Measurements from ENCODE around the gene SCNM1. TPM values are rescaled to one million over a fixed set of nuclear protein-coding genes. Genes with fewer than 3 reads are reported as not detected.

The SCNM1 gene
- total and polyA plus RNA-seq, 9 donors: 32.9 to 53.6 (median 36.9) TPM

DNA sequence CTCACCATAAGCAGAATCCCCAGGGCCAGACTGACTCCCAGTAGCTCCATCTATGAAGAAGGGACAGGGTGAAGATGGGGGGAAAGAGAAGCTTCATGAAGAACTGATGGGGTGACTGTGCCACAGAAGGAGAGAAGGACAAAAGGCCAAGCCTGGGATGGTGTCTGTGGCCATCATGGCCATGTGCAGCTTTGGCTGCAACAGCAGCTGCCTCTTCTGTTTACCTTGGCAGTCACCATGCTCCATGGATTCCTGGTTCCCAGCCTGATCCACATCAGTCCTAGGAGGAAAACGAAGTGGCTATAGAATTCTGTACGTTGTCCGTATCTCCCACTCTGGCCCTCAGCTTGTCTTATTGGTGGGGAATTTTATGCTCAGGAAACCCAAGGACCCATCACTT, 31.5 kb upstream of the SCNM1 start:
- WGBS (ENCODE audit: insufficient coverage): no CpG with 5 or more reads among the region's 3 CpGs
- peaks cover 60% of the 10 kb centered on the region for H3K36me3 ChIP-seq (ENCODE audit: control insufficient read depth, insufficient read depth, low read length)
- no peak overlapping the region for H3K27ac ChIP-seq (ENCODE audit: low read length)
- no peak overlapping the region for H3K4me3 ChIP-seq (ENCODE audit: low read length)
- H3K9me3 ChIP-seq (replicated peaks; ENCODE audit: control insufficient read depth, low read depth, low read length): no peaks in the 10 kb centered on the region
- H3K27me3 ChIP-seq (ENCODE audit: control insufficient read depth, insufficient read depth, low read length): no peaks in the 10 kb centered on the region
- no peak for DNase-seq
- H3K4me1 ChIP-seq (ENCODE audit: control insufficient read depth, insufficient read depth, low read length): peaks cover 24% of the 10 kb centered on the region

DNA sequence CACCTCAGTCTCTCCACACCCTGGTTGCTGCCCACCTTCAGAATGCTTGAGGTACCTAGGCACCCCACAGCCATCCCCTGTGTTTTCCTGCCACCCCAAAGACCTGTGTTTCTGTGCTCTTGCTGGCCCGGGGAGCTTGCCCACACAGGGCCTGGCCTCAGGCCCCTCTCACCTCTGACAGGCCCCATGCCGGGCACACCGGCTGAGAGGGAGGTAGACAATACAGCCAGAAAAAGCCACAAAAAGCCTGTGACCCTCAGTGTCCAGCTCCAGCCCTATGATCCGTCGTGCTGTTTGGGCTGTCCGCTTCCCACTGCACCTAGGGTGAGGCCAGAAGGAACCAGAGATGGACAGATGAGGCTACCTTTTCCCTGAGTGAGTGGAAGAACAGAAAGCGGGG, 31.0 kb upstream of the SCNM1 start:
- H3K27me3 ChIP-seq (ENCODE audit: control insufficient read depth, insufficient read depth, low read length): no peaks in the 10 kb centered on the region
- peaks cover 24% of the 10 kb centered on the region for H3K4me1 ChIP-seq (ENCODE audit: control insufficient read depth, insufficient read depth, low read length)
- H3K9me3 ChIP-seq (replicated peaks; ENCODE audit: control insufficient read depth, low read depth, low read length): no peaks in the 10 kb centered on the region
- no peak overlapping the region for H3K4me3 ChIP-seq (ENCODE audit: low read length)
- DNase-seq: no peak
- H3K36me3 ChIP-seq (ENCODE audit: control insufficient read depth, insufficient read depth, low read length): peaks cover 66% of the 10 kb centered on the region
- H3K27ac ChIP-seq (ENCODE audit: low read length): no peak overlapping the region
- 94% methylated on average over 7 of the region's 7 CpGs for WGBS (ENCODE audit: insufficient coverage)

DNA sequence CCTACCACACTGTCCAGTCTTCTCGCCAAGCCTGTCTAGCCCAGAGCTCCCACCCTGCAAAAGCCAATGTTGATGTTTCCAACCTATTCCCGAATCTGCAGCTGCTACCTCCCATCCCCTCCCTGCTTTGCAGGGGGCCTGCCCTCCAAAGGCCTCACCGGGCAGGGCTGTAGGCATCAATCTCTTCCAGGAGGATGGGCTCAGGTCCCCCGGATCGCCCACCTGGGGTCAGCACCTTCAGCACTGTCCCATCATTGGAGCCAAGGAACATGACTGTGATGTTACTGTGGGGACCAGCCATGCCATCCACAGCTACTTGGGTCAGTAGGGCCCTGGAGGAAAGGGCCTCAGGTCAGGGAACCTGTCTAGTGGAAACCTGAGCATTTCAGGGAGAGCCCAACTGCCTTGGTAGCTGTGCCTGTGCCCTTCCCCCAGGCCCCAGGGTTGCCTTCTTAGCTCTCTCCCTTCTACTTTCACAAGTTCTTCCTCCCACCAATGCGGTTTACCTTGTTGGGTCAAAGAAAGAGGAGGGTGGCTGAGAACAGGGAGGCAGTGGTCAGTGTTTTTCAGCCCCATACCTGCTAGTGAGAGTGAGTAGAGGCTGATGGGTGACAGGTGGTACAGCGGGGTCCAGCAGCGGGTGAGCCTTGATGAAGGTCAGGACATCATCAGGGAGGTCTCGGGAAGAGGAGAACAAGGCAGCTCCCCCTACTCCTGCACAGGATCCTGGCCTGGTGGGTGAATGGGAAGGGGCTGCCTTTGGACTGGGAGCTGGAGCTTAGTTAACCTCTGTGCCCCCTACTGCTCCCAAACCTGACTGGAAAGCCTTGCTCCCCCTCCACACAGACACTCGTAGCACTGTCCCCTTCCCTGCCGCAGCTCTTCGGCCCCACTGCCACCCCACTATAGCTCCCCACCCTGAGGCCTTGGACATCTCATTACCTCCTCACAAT, 30.2 kb upstream of the SCNM1 start:
- 93% methylated on average over 5 of the region's 12 CpGs for WGBS (ENCODE audit: insufficient coverage)
- H3K36me3 ChIP-seq (ENCODE audit: control insufficient read depth, insufficient read depth, low read length): peaks cover 71% of the 10 kb centered on the region

DNA sequence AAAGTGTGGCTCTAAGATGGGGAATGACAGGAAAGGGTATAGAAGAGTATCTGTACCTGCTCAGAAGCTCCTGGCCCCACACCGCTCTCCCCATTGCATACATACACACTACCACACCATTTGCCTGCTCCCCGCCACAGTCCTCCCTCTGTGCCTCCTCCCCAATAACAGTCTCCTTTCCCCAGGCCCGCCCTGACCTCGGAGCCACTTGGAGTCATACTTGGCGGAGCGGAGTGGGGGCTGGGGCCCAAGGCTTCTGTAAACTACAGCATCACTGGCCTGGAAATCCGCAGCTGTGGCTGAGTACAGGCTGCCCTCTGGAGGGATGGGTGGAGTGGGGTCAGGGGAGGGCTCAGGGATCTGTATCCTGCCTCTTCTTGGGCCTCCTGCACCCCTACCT, 28.2 kb upstream of the SCNM1 start:
- Histone ChIP-seq H3K4me1 (ENCODE audit: control insufficient read depth, insufficient read depth, low read length) (peaks cover 13% of the 10 kb centered on the region), H3K36me3 (ENCODE audit: control insufficient read depth, insufficient read depth, low read length) (peaks cover 84% of the 10 kb centered on the region)

More for the DNA sequence above, 30.2 kb upstream of the SCNM1 start:
- Histone ChIP-seq H3K9me3 (replicated peaks; ENCODE audit: control insufficient read depth, low read depth, low read length) (no peaks in the 10 kb centered on the region), H3K27me3 (ENCODE audit: control insufficient read depth, insufficient read depth, low read length) (no peaks in the 10 kb centered on the region), H3K4me3 (ENCODE audit: low read length) (no peak overlapping the region), H3K4me1 (ENCODE audit: control insufficient read depth, insufficient read depth, low read length) (peaks cover 23% of the 10 kb centered on the region), H3K27ac (ENCODE audit: low read length) (no peak overlapping the region)
- DNase-seq: no peak

DNA sequence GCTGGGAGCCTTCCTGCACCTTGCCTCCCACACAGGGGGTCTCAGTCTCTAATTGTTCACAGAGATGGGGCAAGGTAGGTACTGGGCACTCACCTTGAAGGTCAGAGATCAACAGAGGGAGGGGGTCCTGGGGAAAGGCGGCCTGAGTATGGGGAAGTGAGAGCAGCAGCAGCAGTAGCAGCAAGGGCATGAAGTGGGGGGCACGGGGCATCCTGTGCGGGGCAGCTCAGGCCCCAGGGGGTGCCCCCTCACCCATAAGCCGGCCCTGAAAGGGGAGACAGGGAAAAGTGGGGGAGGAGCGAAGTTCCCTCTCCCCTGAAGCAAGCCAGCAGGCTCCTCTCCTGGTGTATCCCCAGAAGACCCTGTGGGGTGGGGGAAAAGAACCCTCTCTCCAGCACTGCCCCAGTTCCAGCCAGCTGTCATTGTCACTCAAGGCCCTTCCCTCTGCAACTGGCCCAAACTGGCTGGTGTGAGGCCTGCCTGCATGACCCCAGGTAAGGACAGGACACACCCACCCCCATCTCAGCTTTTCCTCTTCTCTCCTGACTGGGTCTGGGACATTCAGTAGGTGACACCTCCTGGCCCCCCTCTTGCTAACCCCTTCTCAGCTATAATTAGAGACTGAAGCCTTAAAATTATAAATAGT, 23.4 kb upstream of the SCNM1 start:
- no peaks in the 10 kb centered on the region for H3K9me3 ChIP-seq (replicated peaks; ENCODE audit: control insufficient read depth, low read depth, low read length)
- H3K36me3 ChIP-seq (ENCODE audit: control insufficient read depth, insufficient read depth, low read length): peaks cover 50% of the 10 kb centered on the region
- WGBS (ENCODE audit: insufficient coverage): 60% methylated on average over 1 of the region's 5 CpGs
- H3K4me3 ChIP-seq (ENCODE audit: low read length): peak overlapping the region; percentile 8
- H3K27ac ChIP-seq (ENCODE audit: low read length): peak overlapping the region; percentile 95
- DNase-seq: peak; percentile 87
- H3K4me1 ChIP-seq (ENCODE audit: control insufficient read depth, insufficient read depth, low read length): peaks cover 44% of the 10 kb centered on the region
- H3K27me3 ChIP-seq (ENCODE audit: control insufficient read depth, insufficient read depth, low read length): no peaks in the 10 kb centered on the region

More for the DNA sequence above, 28.2 kb upstream of the SCNM1 start:
- Histone ChIP-seq H3K9me3 (replicated peaks; ENCODE audit: control insufficient read depth, low read depth, low read length) (no peaks in the 10 kb centered on the region), H3K27me3 (ENCODE audit: control insufficient read depth, insufficient read depth, low read length) (no peaks in the 10 kb centered on the region), H3K4me3 (ENCODE audit: low read length) (no peak overlapping the region), H3K27ac (ENCODE audit: low read length) (no peak overlapping the region)
- WGBS (ENCODE audit: insufficient coverage): 100% methylated on average over 1 of the region's 7 CpGs
- DNase-seq: no peak

DNA sequence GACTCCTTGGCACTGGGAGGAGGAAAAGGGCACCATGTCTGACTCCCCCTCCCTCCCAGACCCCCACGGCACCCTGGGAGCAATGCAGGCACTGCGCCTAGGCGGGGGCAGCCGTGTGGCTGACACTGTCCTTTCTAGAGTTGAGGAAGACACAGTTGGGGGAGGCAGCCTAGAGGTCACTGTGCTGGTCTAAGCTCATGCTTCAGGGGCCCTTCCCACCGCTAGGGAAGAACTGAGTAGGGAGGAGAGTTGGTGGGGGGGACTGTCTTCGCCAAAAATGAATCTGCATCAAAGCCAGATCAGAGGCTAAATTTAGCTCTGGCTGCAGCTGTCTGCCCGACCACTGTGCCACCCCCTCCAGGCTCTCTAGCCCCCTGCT, 22.9 kb upstream of the SCNM1 start:
- peak; percentile 74 for DNase-seq

DNA sequence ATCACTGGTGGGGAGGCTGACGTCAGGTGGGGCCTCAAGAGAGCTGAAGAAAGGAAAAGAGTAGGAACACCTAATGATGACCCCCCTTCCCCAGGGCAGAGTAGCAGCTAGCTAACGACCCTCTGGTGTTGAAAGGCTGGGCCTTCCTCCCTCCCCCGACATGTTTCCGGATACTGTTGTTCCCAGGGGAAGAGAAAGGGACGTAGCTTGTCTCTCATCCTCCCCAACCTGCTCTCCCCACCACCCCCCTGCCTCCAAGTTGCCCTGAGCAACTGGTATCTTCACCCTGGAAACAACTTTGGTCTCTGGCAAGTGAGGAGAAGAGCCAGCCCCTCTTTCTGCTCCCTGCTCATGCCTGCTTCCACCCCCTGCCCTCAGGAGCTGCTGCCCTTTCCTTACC, 22.0 kb upstream of the SCNM1 start:
- no peaks in the 10 kb centered on the region for H3K27me3 ChIP-seq (ENCODE audit: control insufficient read depth, insufficient read depth, low read length)
- no peak for DNase-seq
- peaks cover 47% of the 10 kb centered on the region for H3K4me1 ChIP-seq (ENCODE audit: control insufficient read depth, insufficient read depth, low read length)
- peaks cover 37% of the 10 kb centered on the region for H3K36me3 ChIP-seq (ENCODE audit: control insufficient read depth, insufficient read depth, low read length)
- WGBS (ENCODE audit: insufficient coverage): no CpG with 5 or more reads among the region's 5 CpGs
- no peaks in the 10 kb centered on the region for H3K9me3 ChIP-seq (replicated peaks; ENCODE audit: control insufficient read depth, low read depth, low read length)
- H3K4me3 ChIP-seq (ENCODE audit: low read length): peak overlapping the region; percentile 93
- peak overlapping the region; percentile 95 for H3K27ac ChIP-seq (ENCODE audit: low read length)

More for the DNA sequence above, 22.9 kb upstream of the SCNM1 start:
- peaks cover 45% of the 10 kb centered on the region for H3K36me3 ChIP-seq (ENCODE audit: control insufficient read depth, insufficient read depth, low read length)
- 10% methylated on average over 2 of the region's 7 CpGs for WGBS (ENCODE audit: insufficient coverage)
- peaks cover 47% of the 10 kb centered on the region for H3K4me1 ChIP-seq (ENCODE audit: control insufficient read depth, insufficient read depth, low read length)
- peak overlapping the region; percentile 95 for H3K27ac ChIP-seq (ENCODE audit: low read length)
- H3K9me3 ChIP-seq (replicated peaks; ENCODE audit: control insufficient read depth, low read depth, low read length): no peaks in the 10 kb centered on the region
- H3K4me3 ChIP-seq (ENCODE audit: low read length): no peak overlapping the region
- H3K27me3 ChIP-seq (ENCODE audit: control insufficient read depth, insufficient read depth, low read length): no peaks in the 10 kb centered on the region

DNA sequence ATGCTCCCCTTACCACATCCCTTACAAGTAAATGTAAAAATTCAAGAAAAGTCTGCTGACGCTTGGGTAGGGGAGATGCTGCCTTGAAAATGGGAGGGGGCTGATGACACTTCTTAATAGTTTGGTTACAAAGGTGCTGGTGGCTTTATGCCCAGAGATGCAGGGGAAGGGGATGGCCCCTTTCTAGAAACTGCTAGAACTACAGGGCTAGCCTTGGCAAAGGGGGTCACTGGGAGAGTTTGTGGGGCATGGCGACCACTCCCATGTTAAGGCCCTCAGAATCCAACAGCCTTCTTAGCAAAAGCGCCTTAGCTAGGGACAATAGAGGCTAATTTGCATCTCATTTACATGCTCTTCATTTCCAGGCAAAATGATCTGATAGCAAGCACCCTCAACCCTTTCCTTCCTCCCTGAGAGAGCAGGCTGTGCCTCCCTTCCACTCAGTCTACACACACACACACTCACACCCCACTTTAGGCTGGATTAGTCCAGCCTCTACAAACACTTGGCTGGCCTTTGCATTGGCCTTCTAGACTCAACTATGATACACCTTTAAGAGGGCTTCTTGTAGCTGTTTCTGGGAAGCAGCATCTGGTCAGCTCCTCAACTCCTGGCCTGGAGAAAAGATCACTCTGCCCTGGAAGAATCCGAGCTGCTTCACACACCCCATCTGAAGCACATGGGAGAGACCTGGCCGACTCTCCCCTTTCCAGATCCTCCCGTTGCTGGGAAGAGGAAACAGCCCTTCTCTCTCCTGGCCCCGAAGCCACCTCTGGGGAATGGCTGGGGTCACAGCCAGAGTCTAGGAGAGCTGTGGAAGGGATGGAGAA, 21.3 kb upstream of the SCNM1 start:
- DNase-seq: peak; percentile 91
- WGBS (ENCODE audit: insufficient coverage): 40% methylated on average over 1 of the region's 7 CpGs
- peak overlapping the region; percentile 95 for H3K27ac ChIP-seq (ENCODE audit: low read length)

DNA sequence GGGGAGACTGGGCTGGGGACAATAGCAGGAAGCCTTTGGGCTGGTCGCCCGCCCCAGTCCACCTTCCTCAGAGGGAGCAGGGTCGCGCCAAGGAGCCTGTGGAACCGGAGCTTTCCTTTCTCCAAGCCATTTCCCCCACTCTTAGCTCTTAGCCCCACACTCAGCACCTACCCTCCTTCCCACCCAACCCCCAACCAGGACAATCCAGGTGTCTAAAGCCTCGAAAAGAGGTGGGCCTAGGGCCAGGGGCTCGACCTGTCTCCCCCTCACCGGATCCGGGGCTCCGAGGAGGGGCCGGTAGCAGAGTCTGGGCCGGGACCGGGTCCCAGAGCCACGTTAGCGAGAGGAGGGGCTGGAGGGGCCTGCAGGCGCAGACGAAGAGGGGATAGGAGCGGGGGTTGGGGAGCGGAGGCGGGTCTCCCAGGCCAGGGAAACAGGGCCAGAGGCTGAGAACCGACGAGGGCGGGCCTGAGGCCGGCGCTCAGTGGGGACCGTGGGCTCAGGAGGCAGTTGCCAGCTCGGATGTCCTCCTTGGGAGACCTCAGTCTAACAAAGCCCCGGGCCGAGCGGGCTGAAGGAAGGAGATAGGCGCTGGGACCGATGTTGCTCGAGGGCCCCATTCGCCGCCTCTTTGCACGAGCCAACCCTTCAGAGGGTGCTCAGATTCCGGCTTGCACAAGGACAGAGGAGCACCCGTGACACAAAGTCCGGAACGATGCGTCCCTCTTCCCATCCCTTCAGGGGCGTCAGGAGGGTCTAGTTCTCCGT, 20.5 kb upstream of the SCNM1 start:
- Histone ChIP-seq H3K9me3 (replicated peaks; ENCODE audit: control insufficient read depth, low read depth, low read length) (no peaks in the 10 kb centered on the region), H3K27ac (ENCODE audit: low read length) (peak overlapping the region; percentile 95), H3K4me1 (ENCODE audit: control insufficient read depth, insufficient read depth, low read length) (peaks cover 47% of the 10 kb centered on the region), H3K27me3 (ENCODE audit: control insufficient read depth, insufficient read depth, low read length) (no peaks in the 10 kb centered on the region), H3K36me3 (ENCODE audit: control insufficient read depth, insufficient read depth, low read length) (peaks cover 22% of the 10 kb centered on the region), H3K4me3 (ENCODE audit: low read length) (peak overlapping the region; percentile 93)
- DNase-seq: peak; percentile 72
- 3% methylated on average over 39 of the region's 43 CpGs for WGBS (ENCODE audit: insufficient coverage)

More for the DNA sequence above, 21.3 kb upstream of the SCNM1 start:
- no peaks in the 10 kb centered on the region for H3K9me3 ChIP-seq (replicated peaks; ENCODE audit: control insufficient read depth, low read depth, low read length)
- peaks cover 30% of the 10 kb centered on the region for H3K36me3 ChIP-seq (ENCODE audit: control insufficient read depth, insufficient read depth, low read length)
- peak overlapping the region; percentile 93 for H3K4me3 ChIP-seq (ENCODE audit: low read length)
- H3K4me1 ChIP-seq (ENCODE audit: control insufficient read depth, insufficient read depth, low read length): peaks cover 47% of the 10 kb centered on the region
- H3K27me3 ChIP-seq (ENCODE audit: control insufficient read depth, insufficient read depth, low read length): no peaks in the 10 kb centered on the region

Measured in muscle of leg (tissue), 11 donors.